ENCODE results near the gene GOT1. TPM values are rescaled to one million over a fixed set of nuclear protein-coding genes. Genes with fewer than 3 reads are reported as not detected.
A peak's percentile ranks its signal among the peaks of the same experiment; 100 is the strongest.

The GOT1 gene
- total and polyA plus RNA-seq, 2 experiments from 2014 or later = 39.6 to 62.7 TPM

DNA sequence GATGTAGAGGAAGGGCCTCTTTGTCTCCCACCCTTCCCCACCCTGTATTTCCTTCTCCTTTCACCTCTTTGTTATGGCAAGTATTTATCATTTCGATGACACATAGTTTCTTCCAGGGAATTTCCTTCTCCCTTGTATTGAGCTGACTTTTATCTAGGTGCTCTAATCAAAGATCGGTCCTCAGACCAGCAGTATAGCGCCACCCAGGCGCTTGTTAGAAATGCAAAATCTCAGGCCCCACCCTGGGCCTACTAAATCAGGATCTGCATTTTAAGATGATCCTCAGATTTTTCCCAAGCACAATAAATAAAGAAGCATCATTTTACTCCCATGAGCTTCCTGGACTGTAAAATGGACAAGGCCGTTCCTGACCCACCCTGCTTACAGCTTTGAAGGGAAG lies 12.0 kb upstream of the GOT1 start:
- TF ChIP-seq EZH2 (IDR thresholded peaks at IDR 0.05; ENCODE audit: insufficient read depth, poor library complexity, severe bottlenecking) = no peak
- no peak for TF ChIP-seq EZH2phosphoT487 (IDR thresholded peaks at IDR 0.05; ENCODE audit: insufficient read depth, low read depth)
- Histone ChIP-seq H3K4me1 (ENCODE audit: insufficient read depth) (no peaks in the 10 kb centered on the region), H3K4me3 (no peak overlapping the region), H4K20me1 (ENCODE audit: insufficient read depth) (no peaks in the 10 kb centered on the region), H3K27ac (no peak overlapping the region), H3K79me2 (ENCODE audit: insufficient read depth) (no peaks in the 10 kb centered on the region), H3K9me2 (ENCODE audit: insufficient read depth) (no peaks in the 10 kb centered on the region), H3K4me2 (ENCODE audit: unreplicated experiment) (no peak overlapping the region), H3K9me3 (ENCODE audit: low read depth) (no peaks in the 10 kb centered on the region), H3K36me3 (ENCODE audit: low read depth) (no peaks in the 10 kb centered on the region), H3K27me3 (replicated peaks; ENCODE audit: insufficient read depth) (peaks cover 14% of the 10 kb centered on the region), H3K9ac (no peak overlapping the region), H3F3A (ENCODE audit: insufficient read depth) (no peaks in the 10 kb centered on the region), H2AFZ (no peak overlapping the region)
- in situ Hi-C loops (cut with MboI) = no loop called here
- WGBS, 2 experiments (ENCODE audit: low coverage in 1 of 2, low lambda C conversion rate in 2 of 2, missing lambda C conversion rate in 2 of 2) = 96 to 97% methylated on average over 5 of the region's 5 CpGs
- DNase-seq = no peak

DNA sequence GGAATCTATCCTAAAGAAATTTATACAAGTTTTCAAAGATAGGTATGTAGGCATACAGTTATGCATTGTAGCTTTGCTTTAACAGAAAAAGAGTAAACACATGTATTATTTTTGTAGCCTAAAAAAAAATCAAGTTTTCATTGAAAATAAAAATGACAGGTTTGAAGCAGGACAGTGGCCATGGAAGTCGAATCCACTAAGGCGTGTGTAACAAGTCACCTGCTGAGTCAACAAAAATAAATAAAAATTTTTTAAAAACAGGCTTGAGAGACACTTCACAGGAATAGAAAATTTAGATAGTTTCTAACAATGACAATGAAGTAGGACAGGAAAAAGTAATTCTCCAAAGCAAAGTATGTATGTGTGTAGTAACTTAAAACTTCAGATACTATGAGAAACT lies 8.5 kb upstream of the GOT1 start:
- Histone ChIP-seq H3F3A (ENCODE audit: insufficient read depth) (no peaks in the 10 kb centered on the region), H2AFZ (no peak overlapping the region), H3K4me3 (no peak overlapping the region), H3K9me2 (ENCODE audit: insufficient read depth) (no peaks in the 10 kb centered on the region), H3K27ac (no peak overlapping the region), H4K20me1 (ENCODE audit: insufficient read depth) (no peaks in the 10 kb centered on the region), H3K36me3 (ENCODE audit: low read depth) (no peaks in the 10 kb centered on the region), H3K79me2 (ENCODE audit: insufficient read depth) (peaks cover 9% of the 10 kb centered on the region; the same call in 1 of the 2 replicates), H3K9ac (no peak overlapping the region), H3K4me1 (ENCODE audit: insufficient read depth) (no peaks in the 10 kb centered on the region), H3K27me3 (replicated peaks; ENCODE audit: insufficient read depth) (no peaks in the 10 kb centered on the region), H3K4me2 (ENCODE audit: unreplicated experiment) (no peak overlapping the region), H3K9me3 (ENCODE audit: low read depth) (no peaks in the 10 kb centered on the region)
- DNase-seq = no peak
- WGBS, 2 experiments (ENCODE audit: low coverage in 1 of 2, low lambda C conversion rate in 2 of 2, missing lambda C conversion rate in 2 of 2) = 56 to 60% methylated on average over 2 of the region's 2 CpGs
- in situ Hi-C loops (cut with MboI) = loop anchor here (10.0 kb wide), 2 partner anchors 176 to 276 kb away; no protein-coding TSS in a partner anchor
- TF ChIP-seq EZH2 (IDR thresholded peaks at IDR 0.05; ENCODE audit: insufficient read depth, poor library complexity, severe bottlenecking) = no peak
- no peak for TF ChIP-seq EZH2phosphoT487 (IDR thresholded peaks at IDR 0.05; ENCODE audit: insufficient read depth, low read depth)

DNA sequence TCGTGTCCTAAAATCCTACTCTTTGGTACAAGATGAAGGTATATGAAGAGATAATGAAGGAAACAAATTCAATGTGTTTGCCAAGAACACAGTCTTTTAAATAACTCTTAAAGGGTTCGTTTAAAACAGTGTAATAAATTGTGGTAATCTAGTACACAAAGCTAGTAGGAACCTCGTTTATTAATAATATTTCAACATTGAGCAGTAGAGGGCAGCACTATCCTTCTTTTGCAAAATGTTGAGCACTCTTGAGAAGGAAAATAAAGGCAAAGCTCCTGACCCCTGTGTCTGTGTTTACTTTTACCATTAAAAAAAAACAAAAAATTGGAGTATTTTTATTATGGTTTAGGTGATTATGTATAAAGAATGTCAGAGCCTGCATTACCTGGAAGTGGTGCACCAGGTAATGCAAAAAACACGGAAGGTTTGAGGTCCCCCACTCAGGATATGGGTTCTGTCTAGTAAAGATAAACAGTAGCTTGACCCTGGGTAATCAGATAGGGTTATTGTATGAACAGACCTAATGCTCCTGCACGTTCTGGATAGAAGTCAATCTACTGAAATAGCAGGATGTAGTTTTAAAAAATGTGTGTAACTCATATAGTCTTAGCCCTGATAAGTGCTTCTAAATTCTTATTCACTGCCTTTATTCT lies 5.7 kb upstream of the GOT1 start:
- H3K27me3 ChIP-seq (replicated peaks; ENCODE audit: insufficient read depth) = no peaks in the 10 kb centered on the region
- H3K36me3 ChIP-seq (ENCODE audit: low read depth) = no peaks in the 10 kb centered on the region
- no peak overlapping the region for H3K4me3 ChIP-seq
- H3K27ac ChIP-seq = no peak overlapping the region
- in situ Hi-C loops (cut with MboI) = loop anchor here (10.0 kb wide), 2 partner anchors 179 to 279 kb away; no protein-coding TSS in a partner anchor
- H3K9me2 ChIP-seq (ENCODE audit: insufficient read depth) = no peaks in the 10 kb centered on the region
- TF ChIP-seq EZH2phosphoT487 (IDR thresholded peaks at IDR 0.05; ENCODE audit: insufficient read depth, low read depth) = no peak
- H3K4me2 ChIP-seq (ENCODE audit: unreplicated experiment) = no peak overlapping the region
- no peaks in the 10 kb centered on the region; the same call in 1 of the 2 replicates for H3K4me1 ChIP-seq (ENCODE audit: insufficient read depth)
- H3K79me2 ChIP-seq (ENCODE audit: insufficient read depth) = peaks cover 29% of the 10 kb centered on the region
- H2AFZ ChIP-seq = no peak overlapping the region
- H4K20me1 ChIP-seq (ENCODE audit: insufficient read depth) = no peaks in the 10 kb centered on the region
- DNase-seq = peak; percentile 66
- 29 to 31% methylated on average over 5 of the region's 5 CpGs for WGBS, 2 experiments (ENCODE audit: low coverage in 1 of 2, low lambda C conversion rate in 2 of 2, missing lambda C conversion rate in 2 of 2)
- H3K9me3 ChIP-seq (ENCODE audit: low read depth) = no peaks in the 10 kb centered on the region
- no peak overlapping the region for H3K9ac ChIP-seq
- H3F3A ChIP-seq (ENCODE audit: insufficient read depth) = no peaks in the 10 kb centered on the region

GRCh38 chr10:99433378-99434020 lies 3.1 kb upstream of the GOT1 start:
- Histone ChIP-seq H3K4me2 (ENCODE audit: unreplicated experiment) (no peak overlapping the region), H3K4me1 (ENCODE audit: insufficient read depth) (peaks cover 3% of the 10 kb centered on the region; the same call in 1 of the 2 replicates), H3K9me3 (ENCODE audit: low read depth) (no peaks in the 10 kb centered on the region), H4K20me1 (ENCODE audit: insufficient read depth) (no peaks in the 10 kb centered on the region), H3K9me2 (ENCODE audit: insufficient read depth) (no peaks in the 10 kb centered on the region), H3K27me3 (replicated peaks; ENCODE audit: insufficient read depth) (no peaks in the 10 kb centered on the region), H3K36me3 (ENCODE audit: low read depth) (no peaks in the 10 kb centered on the region), H3F3A (ENCODE audit: insufficient read depth) (no peaks in the 10 kb centered on the region), H2AFZ (no peak overlapping the region), H3K79me2 (ENCODE audit: insufficient read depth) (peaks cover 49% of the 10 kb centered on the region), H3K27ac (no peak overlapping the region), H3K4me3 (no peak overlapping the region), H3K9ac (no peak overlapping the region)
- TF ChIP-seq EZH2phosphoT487 (IDR thresholded peaks at IDR 0.05; ENCODE audit: insufficient read depth, low read depth) (no peak), EZH2 (IDR thresholded peaks at IDR 0.05; ENCODE audit: insufficient read depth, poor library complexity, severe bottlenecking) (no peak)
- in situ Hi-C loops (cut with MboI) = loop anchor here (10.0 kb wide), 2 partner anchors 181 to 281 kb away; no protein-coding TSS in a partner anchor
- 35 to 76% methylated on average over 1 of the region's 1 CpG for WGBS, 2 experiments (ENCODE audit: low coverage in 1 of 2, low lambda C conversion rate in 2 of 2, missing lambda C conversion rate in 2 of 2)
- DNase-seq = peak; percentile 32

All from GM23248 (cell line).